SU-DHL-6 (cell line): ENCODE measurements around the gene C1QTNF8.

Experiments
- CTCF ChIP-seq: fragments of 200-600 bp; sonication (generic); IDR thresholded peaks from one replicate; pipeline ENCODE4 v1.5.1; 2017; ENCODE audit warnings: antibody characterized with exemption, mild to moderate bottlenecking, low read length, moderate library complexity; ENCODE audit not compliant: insufficient read depth, poor library complexity, severe bottlenecking
- EZH2phosphoT487 ChIP-seq: fragments of 200-600 bp; sonication (generic), shearing (Covaris generic); conservative IDR thresholded peaks from 2 replicates; pipeline ENCODE4 v1.6.1; 2018; ENCODE audit warnings: mild to moderate bottlenecking, antibody characterized with exemption, low read length, moderate library complexity, mixed read lengths

DNA sequence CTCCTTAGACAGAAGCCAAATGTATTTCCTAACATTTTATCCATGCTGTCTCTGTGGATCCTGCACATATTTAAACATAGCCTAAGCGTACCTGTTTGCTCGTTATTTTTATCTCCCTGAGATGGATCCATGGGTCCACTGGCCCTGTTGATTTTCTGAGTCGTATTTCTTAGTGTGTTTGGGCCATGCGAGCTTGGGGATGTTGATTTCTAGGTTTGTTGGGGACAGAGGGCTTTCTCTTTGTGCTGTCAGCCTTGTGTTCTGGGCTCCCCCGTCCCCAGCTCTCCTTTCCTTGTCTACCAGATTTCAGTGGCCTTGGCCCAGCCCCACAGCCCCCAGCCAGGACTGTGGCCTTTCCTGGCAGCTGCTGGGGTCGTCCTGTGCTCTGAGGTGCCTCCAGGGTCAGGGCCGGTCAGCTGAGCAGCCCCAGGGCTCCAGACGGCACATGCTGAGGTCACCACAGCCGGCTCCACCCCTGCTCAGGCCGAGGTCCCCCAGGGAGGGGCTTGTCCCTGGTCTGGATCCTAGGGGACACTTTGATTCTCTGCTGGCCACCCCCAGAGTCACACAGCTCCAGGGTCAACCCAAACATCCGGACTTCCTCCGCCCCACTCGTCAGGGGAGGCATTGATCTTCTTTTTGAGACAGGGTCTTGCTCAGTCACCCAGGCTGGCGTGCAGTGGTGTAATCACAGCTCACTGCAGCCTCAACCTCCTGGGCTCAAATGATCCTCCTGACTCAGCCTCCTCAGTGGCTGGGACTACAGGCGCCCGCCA, 19.1 kb downstream of the C1QTNF8 start:
- TF ChIP-seq CTCF (no peak), EZH2phosphoT487 (no peak)
